GM21528 (cell line): ENCODE data around the gene CFAP97D2.
"Not testable (repeated sequence)": the region's sequence is repeated elsewhere in the genome, so short reads cannot be mapped to it uniquely, and the experiment has no call there.

ENCODE experiments used
- ATAC-seq: cut with Tn5 transposase; IDR thresholded peaks from one replicate; pipeline ENCODE4 v1.9.1; 2021; ENCODE audit warnings: mild to moderate bottlenecking, moderate library complexity; ENCODE audit not compliant: unreplicated experiment, low FRiP score

CFAP97D2 gene

DNA sequence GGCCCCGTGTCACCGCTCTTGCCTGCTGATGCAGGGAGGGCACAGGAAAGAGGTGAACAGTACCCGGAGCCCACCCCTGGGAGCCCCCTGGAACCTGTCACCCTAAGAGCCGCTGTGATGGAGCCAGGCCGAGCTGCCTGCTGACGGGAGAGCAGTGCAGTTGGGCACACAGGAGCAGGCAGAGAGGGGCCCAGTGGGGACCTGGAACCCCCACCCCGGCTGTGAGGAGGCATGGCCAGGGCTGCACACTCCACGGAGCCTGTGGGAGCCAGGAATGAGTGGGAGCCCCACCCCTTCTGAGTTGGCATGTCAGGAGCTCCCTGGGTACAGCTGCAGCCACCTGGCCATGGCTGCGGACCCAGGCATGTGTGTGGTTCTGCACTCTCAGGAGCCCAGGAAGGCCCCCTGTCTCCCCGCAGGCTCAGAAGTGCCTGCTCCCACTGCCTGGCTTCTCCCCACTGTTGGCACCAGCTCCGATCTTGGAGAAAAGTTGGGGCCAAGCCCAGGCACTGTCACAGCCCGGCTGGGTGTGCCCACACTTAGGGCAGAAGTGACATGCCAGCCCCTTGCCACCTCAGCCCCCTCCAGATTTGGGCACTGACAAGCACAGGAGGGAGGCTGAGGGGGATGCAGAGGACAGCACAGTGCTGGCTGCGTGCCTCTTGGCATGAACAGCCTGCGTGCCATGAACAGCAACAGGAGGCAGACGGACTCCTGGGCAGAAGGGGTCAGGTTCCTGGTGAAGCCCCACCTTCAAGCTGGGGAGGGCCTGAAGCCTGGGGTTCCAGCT lies 6.3 kb downstream of the CFAP97D2 start:
- ATAC-seq = no peak

DNA sequence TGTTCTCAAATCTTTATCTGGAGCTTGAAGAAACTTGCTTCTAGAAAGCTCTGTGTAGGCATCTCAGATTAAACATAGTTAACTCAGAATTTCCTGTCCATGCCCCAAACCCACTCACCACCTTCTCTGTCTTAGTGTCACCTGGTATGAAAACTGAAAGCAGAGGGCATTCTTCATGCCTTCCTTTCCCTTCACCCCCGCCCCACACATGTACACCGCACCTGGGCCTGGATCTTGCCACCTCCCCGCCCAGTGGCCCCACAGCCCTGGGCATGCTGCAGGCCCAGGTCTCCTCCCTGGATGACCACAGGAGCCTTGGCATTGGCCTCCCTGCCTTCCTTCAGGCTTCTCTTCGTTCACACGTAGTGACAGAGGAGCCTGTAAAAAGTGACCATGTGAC lies 15.8 kb downstream of the CFAP97D2 start:
- no peak for ATAC-seq

DNA sequence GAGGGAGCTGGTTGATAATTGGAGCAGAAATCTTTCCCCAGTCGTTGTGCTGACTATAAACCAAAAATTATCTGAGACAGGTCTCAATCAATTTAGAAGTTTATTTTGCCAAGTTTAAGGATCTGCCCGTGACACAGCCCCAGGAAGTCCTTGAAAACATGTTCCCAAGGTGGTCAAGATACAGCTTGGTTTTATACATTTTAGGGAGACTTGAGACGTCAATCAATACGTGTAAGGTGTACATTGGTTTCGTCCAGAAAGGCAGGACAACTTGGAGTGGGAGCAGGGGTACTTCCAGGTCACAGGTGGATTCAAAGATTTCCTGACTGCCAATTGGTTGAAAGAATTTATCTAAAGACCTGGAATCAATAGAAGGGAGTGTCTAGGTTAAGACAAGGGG lies 17.6 kb downstream of the CFAP97D2 start:
- ATAC-seq = no peak

DNA sequence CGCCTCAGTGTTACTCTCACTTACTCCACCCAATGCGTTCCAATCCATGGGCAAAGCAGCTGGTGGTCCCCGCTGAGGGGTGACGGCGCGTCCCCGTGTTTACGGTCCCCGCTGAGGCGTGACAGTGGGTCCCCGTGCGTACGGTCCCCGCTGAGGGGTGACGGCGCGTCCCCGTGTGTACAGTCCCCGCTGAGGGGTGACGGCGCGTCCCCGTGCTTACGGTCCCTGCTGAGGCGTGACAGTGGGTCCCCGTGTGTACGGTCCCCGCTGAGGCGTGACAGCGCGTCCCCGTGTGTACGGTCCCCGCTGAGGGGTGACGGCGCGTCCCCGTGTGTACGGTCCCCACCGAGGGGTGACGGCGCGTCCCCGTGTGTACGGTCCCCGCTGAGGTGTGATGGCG lies 19.5 kb downstream of the CFAP97D2 start:
- no peak for ATAC-seq

DNA sequence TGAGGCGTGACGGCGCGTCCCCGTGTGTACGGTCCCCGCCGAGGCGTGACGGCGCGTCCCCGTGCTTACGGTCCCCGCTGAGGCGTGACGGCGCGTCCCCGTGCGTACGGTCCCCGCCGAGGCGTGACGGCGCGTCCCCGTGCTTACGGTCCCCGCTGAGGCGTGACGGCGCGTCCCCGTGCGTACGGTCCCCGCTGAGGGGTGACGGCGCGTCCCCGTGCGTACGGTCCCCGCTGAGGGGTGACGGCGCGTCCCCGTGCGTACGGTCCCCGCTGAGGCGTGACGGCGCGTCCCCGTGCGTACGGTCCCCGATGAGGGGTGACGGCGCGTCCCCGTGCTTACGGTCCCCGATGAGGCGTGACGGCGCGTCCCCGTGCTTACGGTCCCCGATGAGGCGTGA lies 20.5 kb downstream of the CFAP97D2 start:
- not testable (repeated sequence) for ATAC-seq

DNA sequence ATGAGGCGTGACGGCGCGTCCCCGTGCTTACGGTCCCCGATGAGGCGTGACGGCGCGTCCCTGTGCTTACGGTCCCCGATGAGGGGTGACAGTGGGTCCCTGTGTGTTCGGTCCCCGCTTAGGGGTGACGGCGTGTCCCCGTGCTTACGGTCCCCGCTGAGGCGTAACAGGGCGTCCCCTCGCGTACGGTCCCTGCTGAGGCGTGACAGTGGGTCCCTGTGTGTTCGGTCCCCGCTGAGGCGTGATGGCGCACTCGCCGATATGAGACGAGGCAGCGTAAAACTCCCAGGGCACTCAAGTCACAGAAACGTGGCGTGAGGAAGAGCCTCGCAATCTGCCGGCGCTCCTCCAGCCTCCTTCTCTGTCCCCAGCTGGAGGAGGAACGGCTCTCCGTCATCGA lies 20.9 kb downstream of the CFAP97D2 start:
- no peak for ATAC-seq

DNA sequence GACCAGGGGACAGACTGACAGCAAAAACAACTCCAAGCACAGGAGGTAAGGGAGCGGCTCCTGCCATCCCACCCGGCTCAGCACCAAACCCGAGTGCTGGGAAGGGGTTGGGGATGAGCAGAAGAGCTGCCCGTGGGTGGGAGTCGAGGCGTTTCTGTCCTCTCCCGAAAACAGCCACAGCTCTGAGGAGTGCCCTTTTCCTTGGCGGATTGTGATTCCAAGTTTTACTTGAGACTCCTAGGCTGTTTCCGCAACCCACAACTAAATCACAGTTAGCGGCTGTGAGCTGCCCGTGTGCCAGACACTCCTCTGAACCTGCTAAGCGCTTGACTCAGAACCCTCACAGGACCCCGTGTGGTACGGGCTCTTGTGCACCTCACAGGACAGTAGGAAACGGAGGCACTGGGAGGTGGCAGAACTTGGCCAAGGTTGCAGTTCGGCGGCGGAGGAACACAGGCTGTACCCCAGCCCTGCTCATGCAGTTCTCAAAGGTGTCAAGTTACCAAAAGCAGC lies 21.4 kb downstream of the CFAP97D2 start:
- ATAC-seq = no peak

DNA sequence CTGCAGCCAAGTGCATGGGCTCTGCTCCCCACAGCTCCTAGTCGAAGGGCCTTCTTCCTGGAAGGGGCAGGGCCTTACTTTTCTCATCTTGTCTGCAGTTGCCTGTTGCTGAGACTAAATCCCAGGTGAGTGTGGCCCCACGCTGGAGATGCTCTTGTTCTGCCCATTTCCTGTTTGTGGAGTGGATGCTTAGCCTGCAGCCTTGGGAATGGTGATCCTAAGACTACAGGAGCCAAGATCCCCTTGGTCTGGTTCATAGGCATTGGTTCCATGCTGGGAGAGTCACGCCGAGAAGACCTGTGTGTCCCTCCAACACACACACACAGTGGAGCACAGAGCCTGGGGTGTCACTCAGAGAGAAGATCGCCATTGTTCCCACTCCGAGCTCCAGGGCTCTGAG lies 23.5 kb downstream of the CFAP97D2 start:
- no peak for ATAC-seq

DNA sequence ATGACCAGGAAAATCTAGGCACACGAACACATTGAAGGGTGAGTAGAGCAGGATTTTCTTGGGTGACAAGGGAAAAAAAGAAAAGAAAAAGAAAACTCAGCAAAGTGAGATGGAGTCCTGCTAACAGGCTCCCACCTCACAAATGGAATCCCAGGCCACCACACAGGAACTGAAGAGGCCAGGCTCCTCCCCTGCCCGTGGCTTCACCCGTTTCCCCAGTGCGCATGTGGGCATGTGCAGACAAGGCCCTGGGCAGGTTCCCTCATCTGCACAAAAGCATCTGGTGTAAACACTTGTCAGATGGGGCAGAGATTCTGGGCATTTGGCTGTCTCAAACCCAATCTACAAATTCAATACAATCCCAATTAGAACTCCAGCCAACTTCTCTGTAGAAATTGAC lies 24.5 kb downstream of the CFAP97D2 start:
- ATAC-seq = no peak

DNA sequence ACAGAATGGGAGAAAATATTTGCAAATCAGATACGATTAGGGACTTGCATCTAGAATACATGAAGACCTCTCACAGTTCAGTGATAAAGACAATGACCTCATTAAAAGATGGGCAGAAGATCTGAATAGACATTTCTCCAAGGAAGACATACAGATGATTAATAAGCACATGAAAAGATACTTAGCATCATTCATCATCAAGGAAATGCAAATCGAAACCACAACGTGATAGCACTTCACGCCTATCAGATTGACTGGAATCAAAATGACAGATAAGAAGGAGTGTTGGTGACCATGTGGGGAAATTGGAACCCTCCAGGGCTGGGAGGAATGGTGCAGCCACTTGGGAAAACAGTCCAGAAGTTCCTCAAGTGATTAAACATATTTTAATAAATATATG lies 25.8 kb downstream of the CFAP97D2 start:
- ATAC-seq = no peak

DNA sequence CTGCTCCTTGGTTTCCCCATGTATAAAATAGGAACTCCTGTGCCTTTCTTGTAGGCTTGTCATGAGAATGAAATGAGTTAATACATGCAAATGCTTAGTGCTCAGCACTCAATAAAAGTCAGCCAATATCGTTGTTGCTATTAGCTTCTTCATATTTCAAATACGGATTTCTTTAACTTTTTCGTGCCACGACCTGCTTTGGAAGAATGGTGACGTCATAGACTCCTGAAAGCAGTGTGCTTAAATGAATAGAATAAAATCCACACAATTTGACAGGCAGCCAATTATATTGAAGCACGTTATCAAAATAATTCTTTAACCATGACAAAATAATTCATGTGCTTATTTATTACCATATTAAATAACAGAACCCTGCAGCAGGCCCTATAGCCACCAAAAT lies 29.1 kb downstream of the CFAP97D2 start:
- no peak for ATAC-seq

DNA sequence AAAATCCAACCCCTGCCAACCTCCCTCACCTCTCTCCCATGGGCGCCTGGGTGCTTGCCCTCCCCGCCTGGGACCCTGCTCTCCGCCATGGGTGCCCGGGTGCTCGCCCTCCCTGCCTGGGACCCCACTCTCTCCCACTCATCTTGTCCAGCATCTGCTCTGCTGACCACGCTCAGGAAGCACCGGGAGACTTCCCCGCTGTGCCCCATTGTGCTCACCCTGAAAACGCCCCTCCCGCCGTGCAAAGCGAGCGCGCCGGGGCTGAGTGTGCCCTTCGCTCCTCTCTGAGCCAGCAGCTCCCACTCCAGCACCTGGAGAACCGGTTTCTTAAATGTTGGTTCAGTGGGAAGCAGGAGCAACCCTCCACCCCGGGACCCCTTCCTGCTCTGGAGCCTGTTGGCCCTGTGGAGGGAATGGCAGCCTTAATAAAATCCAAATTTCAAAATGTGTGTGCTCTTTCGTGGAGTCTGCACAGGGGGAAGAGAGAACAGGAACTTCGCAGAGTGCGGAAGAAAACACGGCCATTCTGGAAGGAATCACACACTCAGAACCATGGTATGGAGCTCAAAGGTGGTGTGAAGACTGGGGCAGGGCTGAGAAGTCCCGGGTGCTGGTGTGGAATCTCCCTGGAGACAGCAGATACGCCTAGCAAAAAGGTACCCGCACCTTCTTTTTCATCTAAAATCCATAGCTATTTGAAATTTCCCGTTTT lies 32.5 kb downstream of the CFAP97D2 start:
- ATAC-seq = no peak

DNA sequence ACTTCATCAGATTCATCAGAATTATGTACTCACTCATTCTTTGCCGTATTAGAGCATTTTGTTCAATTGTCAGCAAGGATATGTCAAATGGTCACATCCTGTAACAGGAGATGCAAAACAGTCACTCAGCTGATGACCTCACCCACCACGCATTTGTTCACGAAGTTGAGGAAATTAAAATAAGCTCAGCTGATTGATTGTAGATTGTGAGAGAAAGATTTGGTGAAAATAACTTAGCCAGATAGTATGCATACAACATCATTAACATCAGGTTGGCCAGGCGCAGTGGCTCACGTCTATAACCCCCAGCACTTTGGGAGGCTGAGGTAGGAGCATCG lies 33.1 kb downstream of the CFAP97D2 start:
- ATAC-seq = no peak

DNA sequence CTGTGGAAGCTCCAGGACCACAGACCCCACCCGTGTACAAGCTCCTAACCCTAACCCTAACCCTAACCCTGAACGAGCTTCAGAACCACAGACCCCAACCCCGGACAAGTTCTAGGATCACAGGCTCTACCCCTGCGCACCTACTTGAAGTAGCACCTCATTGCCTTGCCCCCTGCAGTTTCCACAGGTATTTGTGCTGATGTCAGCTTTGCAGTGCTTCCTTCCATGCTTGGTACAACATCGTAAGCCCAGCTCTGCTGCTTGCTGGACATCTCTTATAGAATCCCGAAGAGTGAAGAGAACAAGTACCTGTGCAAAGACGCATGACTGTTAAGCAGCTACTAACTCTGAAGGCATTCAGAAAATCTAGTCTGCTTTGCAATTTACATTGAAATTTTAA lies 34.9 kb downstream of the CFAP97D2 start:
- ATAC-seq = no peak

DNA sequence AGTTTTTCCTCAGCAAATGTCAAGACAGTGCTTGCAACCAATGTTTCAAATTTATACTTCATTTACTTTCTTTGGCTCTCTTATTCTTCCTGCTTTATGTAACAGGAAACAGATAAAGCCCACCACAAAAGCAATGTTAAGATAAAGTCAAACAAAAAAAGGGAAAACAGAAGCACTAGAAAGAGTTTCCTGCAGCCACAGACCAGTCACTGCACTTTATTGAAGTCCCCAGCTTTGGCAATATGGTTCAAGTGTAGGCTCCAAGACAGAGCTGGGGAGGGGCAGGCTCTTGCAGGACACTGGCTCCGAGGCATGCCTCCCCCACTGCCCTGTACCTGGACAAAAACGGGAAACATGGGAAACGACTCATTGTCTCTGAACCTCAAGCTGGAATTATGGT lies 40.3 kb downstream of the CFAP97D2 start:
- no peak for ATAC-seq

DNA sequence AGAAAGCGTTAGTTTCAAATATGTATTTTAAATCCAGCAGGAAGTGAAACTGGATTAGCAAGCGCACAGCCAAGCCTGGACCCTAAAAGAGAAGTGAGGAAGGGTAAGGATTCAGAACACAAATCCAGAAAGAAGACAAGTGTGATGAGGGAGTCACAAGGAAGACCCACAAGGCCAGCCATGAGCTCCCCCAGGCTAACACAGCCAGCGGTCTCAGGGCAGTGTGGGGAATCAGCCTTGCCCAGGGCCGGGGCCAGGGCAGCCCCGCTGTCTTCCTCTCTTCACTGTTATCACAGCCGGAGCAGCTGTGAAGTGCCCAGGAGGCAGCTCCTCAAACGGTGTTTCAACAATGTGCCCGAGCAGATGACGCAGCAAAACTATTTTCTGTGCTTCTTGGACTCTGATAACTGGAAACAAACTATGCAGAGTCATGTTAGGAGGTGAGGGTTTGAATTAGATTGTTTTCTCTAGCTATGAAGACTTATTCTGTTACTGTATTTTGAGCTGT lies 43.5 kb downstream of the CFAP97D2 start:
- ATAC-seq = no peak

DNA sequence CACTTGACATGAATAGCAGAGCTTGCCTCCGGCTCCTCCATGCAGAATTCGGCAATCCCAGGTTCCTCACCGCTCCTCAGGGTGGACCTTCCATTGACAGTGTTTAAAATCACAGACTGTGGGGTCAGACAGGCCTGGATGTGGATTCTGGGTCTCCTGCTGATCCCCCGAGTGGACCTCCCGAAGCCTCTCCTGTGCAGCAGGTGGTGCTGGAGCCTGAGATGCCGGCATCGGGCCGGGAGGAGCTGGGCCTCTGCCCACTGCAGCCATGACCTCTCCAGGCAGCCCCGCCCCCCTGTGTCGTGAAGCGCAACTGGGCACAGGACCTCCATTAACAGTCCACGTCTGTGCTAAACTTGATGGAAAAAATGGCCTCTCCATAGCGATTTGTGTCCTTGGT lies 45.1 kb downstream of the CFAP97D2 start:
- no peak for ATAC-seq

DNA sequence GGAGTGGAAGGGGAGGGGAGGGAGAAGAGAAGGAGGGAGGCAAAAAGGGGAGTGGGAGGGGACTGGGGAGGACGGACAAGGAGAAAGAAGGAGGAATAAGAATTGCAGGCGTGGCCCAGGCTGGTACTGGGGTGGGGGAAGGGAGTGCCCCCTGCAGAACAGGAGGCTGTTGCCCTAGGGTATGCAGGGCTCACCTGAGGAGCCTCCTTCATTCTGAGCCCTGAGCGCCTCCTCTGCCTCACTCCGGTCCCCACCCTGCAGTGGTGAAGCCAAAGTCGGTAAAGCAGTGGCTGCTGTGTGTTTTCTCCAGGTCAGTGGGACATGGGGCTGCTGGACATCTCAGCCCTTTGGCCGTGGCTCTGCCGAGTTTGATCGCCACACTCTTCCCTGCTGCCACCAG lies 46.6 kb downstream of the CFAP97D2 start:
- ATAC-seq = no peak

DNA sequence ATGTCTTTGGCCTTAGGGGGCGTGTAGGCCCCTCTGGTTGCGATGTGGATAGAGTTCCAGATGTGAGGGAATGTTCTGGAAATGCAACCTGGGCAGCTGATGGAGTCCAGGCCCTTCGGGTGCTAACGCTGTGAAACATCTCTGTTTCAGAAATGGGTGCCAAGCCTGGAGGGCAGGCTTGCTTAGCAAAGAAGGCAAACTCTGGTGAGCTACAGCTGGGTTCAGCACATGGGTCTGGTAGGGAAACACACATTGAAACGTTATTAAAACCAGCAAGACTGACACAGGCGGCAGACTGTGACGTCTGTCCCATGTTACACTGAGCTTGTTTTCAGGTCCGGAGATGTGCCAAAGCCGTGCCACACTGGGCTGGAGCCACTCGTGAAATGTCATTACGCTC lies 47.0 kb downstream of the CFAP97D2 start:
- no peak for ATAC-seq

DNA sequence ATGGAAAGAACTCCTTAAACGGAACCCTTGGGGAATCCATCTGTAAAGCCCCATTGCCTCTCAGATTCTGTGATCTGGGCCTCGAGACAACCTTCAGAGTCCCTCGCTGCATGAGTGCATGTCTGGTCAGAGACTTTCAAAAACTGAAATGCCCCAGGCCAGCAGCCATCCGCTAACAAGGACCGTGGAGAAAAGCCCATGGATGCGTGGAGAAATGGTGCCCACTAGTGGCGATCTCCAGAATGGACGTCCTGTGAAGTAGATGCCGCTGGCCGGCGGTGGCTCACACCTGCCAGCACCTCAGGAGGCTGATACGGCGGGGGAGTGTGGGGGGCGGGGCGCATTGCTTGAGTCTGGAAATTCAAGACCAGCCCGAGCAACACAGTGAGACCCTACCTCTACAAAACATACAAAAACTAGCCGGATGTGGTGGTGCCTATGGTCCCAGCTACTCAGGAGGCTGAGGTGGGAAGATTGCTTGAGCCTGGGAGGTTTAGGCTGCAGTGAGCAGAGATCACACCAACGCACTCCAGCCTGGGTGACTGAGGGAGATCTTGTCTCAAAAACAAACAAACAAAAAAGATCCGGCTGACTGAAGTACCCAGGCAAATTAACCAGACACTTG lies 47.8 kb downstream of the CFAP97D2 start:
- peak; percentile 76 for ATAC-seq

DNA sequence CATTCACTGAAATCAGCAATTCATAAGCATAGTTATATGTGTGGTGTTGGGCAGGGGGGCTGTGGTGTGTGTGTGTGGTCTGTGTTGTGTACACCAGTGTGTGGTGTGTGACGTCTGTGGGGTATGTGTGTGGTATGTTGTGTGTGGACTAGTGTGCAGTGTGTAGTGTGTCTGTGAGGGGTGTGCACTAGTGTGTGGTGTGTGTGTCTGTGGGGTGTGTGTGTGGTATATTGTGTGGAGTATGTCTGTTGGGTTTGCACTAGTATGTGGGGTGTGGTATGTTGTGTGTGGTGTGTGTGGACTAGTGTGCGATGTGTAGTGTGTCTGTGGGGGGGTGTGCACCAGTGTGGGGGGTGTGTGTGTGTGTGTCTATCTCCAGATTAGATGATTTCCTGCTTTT lies 48.5 kb downstream of the CFAP97D2 start:
- ATAC-seq = no peak
